ENCODE results near the gene DERA.

DNA sequence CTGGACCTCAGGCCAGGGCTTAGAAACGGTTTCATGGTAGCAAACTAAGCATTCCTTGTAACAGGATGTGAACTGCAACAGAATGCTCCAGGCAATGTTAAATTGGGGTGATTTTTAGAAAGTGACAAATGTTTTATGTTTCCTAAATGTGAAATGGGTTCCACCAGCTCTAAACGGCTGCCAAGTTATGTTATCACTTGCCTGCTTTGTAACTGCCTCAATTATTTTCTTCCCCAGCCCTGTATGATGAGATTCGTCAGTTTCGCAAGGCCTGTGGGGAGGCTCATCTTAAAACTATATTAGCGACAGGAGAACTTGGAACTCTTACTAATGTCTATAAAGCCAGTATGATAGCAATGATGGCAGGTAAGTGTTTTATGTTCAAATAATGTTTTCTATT, 70.9 kb downstream of the DERA start:
- TF ChIP-seq, protein P1, sequence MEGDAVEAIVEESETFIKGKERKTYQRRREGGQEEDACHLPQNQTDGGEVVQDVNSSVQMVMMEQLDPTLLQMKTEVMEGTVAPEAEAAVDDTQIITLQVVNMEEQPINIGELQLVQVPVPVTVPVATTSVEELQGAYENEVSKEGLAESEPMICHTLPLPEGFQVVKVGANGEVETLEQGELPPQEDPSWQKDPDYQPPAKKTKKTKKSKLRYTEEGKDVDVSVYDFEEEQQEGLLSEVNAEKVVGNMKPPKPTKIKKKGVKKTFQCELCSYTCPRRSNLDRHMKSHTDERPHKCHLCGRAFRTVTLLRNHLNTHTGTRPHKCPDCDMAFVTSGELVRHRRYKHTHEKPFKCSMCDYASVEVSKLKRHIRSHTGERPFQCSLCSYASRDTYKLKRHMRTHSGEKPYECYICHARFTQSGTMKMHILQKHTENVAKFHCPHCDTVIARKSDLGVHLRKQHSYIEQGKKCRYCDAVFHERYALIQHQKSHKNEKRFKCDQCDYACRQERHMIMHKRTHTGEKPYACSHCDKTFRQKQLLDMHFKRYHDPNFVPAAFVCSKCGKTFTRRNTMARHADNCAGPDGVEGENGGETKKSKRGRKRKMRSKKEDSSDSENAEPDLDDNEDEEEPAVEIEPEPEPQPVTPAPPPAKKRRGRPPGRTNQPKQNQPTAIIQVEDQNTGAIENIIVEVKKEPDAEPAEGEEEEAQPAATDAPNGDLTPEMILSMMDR (conservative IDR thresholded peaks at IDR 0.05 in 1 of 2, IDR thresholded peaks at IDR 0.05 in 1 of 2; ENCODE audit: low read depth in 1 of 2, low read length in 2 of 2): no peak
- TF ChIP-seq EZH2 (IDR thresholded peaks at IDR 0.05; ENCODE audit: low read length, missing control alignments): no peak

Measured in fibroblast of lung (primary cell).